GM19239 (cell line): ENCODE measurements around the gene RNF4.

Source experiments
- DNase-seq: peaks from one replicate; pipeline ENCODE4 v3.0.0; 2011; ENCODE audit warnings: low spot score; ENCODE audit not compliant: insufficient read length
- FAIRE-seq: peaks from 2 replicates; lab custom pipeline; 2011; peaks lifted over from hg19 to GRCh38; lab: Jason Lieb, UNC

RNF4 gene

DNA sequence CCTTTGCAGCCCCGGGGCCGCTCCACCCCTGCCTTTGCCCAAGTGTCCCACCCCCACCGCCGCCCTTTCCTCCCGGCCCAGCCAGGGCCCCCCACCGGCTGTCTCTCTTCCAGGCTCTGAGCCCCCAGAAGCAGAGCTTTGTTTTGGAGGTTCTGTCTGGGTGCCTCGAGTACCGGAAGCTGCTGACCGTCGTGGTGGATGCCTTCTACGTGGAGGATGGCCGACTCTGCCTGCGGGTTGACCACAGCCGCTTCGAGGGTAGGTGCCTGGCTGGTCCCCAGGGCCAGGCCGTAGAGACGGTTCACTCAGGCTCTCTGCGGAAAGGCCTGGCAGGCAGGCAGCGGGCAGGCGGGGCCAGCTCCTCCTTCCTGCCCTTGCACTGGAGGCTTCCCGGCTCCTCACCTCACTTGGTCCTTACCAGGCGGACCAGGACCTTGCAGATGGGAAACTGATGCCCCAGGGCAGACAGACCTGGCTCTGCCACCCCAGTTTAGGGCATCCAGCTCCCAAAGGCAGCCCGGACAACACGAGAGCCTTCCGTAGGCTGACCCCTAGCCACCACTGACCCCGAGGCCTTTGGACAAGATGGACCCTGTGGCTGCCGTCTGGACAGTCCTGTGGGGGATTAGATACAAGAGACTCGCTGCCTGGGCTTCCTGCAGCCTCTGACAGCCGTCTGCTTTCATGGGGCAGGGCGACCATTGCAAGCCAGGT is 32.0 kb upstream of the RNF4 start:
- no peak for DNase-seq
- no peak for FAIRE-seq

DNA sequence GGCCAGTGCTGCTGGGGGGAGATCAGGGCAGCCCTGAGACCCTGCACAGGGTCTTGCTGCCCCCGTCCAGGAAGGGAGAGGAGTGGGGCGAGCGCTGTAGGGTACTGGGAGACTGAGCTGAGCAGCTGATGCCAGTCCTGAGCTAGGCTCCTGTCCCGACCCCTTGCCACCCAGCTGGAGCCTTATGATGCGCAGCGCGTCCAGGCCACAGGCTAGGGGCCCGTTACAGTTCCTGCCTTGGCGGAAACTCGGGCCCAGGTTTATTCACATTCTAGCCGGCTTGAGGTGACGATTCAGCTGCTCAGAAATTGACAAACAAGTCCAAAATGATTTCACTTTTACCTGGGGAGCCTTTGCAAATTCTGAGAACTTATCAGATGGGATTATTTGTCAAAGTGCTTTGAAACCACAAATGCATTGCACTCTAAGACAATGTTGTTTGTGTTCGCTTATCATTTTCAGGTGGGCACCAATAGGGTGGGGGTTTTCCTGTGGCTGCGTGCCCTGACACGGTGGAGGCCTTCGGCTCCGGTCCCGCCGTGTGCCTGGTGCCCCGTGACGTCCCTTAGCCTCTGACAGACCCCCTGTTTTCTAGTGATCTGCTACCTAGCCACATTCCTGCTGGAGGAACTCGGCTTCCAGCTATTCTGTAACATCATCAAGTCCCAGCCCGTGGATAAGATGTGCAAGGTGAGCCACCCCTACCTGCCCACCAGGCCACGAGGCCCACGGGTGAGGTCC is 31.3 kb upstream of the RNF4 start:
- DNase-seq (no peak), FAIRE-seq (no peak)

DNA sequence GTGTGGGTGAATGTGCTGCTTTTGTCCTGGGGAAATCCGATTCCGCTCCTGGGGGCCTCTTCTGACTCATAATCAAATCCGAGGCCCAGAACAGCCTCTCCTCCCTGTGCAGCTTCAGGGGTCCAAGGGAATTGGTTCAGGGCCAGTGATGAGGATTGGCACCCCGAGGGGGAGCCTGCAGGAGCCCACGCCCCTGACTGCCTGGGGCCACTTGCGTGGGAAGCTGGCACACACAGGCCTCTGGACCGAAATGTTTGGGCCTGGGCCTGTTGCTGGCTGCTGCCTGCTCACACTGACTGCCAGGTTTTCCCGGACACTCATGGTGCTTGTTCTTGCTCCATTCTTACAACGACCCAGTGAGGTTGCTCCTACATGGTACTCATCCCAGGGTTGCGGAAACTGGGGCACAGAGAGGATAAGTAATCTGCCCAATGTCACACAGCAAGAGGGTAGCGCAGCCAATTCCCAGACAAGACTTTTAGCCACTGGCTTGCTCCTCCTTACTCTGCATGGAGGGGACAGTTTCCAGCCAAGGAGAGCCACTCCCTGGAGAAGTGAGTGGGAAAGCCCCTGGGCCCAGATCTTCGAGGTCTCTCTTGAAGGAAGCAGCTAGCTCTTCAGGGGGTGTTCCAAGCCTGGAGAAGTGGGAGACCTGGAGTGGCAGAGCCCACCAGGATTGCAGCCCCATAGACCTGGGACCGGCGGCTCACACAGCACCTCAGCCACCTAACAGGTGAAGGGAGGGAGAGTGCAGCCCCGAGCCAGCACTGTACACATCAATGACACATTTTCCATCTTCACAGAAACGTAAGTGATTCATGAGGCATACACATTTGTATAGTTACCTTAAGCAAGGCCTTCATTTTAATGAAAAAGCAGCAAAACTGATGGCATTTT is 29.8 kb upstream of the RNF4 start:
- no peak for DNase-seq
- FAIRE-seq: no peak

DNA sequence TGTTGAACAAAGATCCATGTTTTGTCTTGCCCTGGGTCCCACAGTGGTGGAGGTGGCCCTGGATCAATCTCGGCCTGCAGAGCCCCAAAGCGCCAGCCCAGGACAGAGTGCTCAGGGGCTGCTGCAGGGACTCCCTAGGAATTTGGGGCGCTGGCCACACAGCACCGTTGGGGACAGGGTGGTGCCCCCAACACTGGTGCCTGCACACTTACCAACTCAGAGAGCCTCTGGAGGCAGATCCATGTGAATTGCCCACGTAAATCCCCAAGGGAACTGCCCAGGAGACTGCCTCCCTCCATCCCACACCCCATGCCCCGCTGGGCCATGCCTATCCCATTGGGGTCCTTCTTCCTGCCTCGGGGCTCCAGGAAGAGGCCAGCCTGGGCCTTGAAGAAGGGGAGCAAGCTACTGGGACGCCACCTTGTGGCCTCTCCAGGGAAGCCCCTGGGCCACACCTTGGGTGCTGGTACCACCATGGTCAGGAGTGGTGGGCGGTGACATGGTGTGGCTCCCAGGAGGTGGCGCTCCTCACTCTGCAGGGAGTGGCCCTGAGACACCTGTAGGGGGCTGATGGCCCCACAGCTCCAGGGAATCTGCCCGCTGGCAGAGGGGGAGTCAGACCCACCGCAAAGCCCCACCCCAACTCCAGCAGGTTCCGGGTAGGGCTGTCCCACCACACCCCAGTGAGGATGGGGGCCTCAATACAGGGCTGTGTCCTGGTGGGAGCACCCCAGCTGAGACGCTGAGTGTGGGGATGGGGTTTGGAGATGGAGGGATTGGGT is 27.3 kb upstream of the RNF4 start:
- FAIRE-seq (peak; percentile 66), DNase-seq (peak; percentile 95)

DNA sequence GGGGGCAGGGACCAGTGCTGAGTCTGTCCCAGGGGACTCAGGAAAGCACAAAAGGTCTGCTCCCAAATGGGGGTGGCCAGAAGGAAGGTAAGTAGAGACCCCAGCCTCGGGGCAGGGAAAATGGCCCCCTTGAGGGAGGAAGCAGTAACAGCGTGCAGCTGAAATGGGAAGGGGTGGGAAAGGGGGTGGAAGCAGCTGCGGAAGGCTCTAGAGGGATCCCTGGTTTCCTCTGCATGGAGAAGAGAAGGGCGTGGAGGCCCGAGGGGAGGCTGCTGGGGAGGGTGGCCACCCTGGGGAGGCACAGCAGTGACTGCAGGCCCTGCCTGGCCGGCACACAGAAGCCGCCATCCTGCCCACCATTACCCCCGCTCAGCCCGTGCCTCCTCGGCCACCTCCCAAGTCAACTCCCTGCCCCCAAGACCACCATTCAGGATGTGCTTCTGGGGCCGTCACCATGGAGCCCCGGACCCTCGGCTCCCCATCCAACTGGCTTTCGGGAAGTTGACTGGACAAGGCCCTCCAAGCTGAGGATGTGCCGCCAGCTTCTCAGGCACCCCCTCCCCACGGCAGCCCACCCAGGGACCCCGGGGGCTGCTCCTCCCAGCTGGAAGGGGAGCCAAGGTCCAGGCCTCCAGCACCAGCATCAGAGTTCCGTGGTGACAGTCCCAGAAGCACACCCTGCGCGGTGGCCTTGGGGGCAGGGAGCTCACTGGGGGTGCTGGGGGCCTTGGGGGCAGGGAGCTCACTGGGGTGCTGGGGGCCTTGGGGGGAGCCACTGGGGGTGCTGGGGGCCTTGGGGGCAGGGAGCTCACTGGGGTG is 26.5 kb upstream of the RNF4 start:
- no peak for DNase-seq
- no peak for FAIRE-seq

DNA sequence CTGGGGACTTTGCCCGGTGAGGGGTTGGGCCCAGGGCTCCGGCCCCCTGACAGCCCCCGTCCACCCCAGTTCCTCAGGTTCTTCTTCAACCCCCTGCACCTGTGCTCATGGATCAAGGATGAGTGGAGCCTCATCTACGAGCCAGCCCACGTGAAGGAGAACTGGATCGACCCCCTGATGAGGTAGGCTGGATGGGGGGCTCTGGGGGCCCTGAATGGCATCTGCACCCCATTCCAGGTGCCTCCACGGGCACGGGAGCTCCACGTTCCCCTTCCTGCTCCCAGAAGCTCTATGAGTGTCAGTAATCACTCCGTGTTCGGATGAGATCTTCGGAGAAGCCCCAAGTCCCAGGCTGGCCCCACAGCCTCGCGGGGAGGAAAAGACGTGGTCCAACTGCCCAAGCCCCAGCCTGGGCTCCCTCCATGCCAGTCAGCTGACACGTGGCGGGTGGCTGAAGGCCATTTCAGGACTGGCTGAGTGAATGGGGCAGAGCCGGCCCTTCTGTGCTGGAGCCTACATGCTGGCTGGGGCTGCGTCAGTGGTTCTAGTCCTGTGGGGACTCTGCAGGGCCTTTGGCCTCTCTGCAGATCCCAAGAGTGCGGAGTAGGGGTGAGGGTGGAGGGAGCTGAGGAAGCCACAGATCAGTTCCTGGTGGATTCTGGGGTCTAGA is 25.7 kb upstream of the RNF4 start:
- DNase-seq (no peak), FAIRE-seq (no peak)

DNA sequence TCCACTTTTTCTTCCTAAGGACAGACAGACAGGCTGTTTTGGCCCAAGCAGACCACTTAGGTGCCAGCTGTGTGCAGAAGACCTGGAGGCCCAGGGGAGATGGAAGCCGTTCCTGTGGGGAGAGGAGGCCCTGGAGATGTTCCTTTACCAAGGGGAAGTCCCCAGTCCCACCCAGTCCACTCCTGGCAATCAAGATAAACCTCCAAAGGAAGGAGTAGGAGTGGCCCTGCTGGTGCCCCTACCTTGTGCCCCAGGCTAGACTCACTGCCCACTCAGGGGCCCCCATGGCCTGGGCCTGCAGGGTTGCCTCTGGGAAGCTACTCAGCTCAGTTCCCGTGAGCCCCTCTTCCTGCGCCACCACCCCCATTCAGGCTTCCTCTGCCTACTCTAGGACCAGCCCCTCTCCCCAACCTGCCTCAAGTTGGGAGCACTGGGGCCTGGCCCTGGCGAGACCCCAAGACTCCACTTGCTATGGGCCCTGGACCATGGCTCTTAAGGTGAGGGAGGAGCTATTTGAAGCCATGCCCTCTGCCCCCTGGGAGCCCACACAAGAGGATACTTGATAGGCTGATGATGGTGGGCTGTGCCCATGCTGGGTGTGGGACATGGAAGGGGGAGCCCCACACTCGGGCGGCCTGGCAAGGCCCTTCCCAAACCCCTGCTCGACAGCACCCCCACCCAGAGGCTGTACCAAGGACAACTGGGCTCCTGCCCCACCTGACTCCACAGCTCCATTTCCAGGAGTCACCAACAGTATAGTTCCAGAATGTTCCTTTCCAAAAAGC is 24.8 kb upstream of the RNF4 start:
- DNase-seq: no peak
- FAIRE-seq: no peak

DNA sequence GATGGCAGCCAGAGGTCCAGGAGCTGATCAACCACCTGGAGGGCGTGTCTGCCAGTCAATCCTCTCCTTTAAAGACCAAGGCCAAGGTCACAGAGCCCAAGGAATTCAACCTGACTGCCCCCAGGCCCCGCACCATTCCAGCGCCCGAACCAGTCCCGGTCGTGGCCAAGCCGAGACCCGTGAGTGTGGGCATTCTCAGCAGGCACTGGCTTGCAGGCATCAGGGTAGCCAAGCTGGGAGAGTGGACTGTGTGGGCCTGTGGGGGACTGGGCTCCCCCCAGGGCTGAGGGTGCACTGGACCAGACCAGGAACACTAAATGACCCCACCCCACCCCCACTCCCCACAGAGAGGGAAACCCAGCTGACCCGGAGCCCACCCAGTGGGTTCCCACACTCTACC is 23.8 kb upstream of the RNF4 start:
- FAIRE-seq: no peak
- no peak for DNase-seq

DNA sequence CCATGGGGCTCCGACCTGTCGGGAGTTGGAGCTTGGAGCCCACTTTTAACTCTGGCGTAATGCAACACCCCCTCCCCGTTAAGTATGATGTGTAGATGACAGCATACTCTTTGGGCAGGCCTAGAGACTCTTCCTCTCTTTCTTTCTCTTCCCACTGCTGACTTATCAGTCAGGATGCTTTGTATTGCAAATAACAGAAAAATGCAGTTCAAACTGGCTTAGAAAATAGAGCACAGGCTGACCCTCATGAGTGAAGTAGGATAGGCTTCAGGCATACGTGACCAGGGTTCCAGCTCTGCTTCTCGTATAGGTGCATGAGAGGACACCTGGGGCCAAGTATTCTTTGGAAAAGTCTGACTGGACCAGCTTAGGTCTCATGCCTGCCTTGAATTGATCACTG is 23.3 kb upstream of the RNF4 start:
- FAIRE-seq (no peak), DNase-seq (no peak)

DNA sequence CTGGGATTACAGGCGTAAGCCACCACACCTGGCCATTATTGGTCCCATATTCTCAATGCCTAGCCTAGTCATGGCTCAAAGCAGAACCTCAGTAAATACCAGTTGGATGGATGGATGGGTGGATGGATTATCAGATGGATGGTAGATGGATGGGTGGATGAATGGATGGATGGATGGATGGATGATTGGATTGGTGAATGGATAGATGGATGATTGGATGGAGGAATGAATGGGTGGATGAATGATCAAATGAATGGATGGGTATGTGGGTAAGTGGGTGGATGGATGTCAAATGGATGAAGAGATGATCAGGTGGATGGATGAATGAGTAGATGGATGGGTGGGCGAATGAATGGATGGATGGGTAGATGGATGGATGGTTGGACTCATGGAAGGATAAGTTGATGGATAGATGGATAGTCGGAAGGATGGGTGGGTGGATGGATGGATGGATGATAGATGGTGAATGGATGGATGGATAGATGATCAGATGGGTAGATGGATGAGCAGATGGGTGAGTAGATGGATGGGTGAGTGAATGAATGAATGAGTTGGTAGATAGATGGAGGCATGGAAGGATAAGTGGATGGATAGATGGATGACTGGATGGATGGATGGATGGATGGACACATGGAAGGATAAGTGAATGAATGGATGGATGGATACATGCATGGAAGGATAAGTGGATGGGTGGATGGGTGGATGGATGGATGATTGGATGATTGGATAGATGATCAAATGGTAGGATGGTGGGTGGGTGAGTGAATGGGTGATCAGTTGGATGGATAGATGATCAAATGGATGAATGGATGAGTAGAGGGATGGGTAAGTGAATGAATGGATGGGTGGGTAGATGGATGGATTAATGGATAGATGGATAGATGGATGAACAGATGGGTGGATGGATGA is 22.0 kb upstream of the RNF4 start:
- DNase-seq (no peak), FAIRE-seq (no peak)

DNA sequence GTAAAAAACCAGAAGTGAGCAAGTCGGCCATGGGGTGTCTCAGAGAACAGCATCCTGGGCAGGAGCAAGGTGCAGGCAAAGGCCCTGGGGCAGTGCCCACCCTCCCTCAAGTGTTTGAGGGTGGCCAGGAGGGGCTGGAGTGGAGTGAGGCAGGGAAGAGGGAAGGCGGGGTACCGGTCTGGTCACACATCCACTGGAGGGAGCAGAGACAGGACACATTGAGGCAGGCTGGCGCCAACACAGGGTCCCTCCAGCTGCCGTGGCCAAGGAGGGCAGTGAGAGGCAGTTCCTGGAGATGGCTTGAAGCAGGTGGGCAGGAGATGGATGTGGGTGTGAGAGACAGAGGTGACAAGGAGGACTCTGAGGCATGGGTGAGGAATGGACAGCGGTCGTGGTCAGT is 20.3 kb upstream of the RNF4 start:
- DNase-seq: no peak
- FAIRE-seq: no peak

DNA sequence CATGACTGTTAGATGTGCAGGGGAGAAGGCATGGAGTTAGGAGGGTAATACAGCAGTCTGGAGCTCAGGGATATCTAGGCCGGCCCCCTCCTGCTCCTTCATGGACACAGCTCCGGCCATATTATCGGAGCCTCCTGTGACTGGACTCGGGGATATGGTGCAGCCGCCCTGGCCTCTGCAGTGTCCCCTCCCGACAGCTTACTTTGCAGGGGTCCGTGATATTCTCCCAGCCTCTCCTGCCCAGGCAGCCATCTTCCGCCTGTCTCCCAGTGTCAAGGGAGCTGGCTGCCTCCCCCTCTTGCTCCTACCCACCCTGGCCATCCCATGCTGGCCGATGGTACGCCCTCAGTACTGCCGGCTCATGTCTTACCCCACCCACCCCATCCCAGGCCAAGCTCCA is 19.9 kb upstream of the RNF4 start:
- FAIRE-seq (no peak), DNase-seq (no peak)

DNA sequence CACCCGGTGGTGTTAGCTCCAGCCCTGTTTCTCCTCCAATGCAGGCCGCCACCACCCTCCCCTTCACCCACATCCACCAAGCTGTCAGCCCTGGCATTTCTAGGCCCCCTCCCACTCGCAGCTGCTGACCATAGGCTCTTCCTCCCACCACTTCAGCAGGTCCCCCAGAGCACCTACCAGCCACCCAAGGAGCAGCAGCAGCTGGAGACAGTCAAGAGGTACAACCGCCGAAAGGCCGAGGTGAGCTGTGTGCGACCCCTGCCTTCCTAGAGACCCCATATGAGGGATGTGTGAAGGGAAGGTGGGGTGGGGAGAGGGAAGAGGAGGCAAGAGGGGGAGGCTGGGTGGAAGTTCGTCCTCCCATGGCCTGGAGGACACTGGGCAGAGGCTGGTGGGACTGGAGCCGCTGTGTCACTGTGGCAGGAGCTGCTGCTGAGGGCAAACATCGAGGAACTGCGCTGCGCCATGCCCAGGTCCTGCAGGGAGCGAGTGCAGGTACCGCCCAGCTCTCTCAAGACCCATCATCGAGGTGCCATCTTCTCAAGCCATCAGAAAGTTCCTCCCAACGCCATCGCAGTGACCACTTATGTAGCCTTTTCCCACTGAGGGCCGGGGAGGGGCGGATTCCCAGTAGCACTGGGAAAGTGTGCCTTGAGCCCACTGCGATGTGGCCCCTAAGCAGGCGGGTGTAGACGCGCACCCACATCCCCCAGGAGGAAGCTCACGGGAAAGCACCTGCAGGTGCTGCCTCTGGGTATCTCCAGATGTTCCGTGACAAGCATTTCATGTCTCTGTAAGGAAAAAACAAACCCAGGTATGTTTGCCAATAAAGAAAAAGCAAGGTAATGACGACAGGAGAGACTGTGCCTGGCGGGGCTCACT is 19.2 kb upstream of the RNF4 start:
- no peak for FAIRE-seq
- DNase-seq: no peak

DNA sequence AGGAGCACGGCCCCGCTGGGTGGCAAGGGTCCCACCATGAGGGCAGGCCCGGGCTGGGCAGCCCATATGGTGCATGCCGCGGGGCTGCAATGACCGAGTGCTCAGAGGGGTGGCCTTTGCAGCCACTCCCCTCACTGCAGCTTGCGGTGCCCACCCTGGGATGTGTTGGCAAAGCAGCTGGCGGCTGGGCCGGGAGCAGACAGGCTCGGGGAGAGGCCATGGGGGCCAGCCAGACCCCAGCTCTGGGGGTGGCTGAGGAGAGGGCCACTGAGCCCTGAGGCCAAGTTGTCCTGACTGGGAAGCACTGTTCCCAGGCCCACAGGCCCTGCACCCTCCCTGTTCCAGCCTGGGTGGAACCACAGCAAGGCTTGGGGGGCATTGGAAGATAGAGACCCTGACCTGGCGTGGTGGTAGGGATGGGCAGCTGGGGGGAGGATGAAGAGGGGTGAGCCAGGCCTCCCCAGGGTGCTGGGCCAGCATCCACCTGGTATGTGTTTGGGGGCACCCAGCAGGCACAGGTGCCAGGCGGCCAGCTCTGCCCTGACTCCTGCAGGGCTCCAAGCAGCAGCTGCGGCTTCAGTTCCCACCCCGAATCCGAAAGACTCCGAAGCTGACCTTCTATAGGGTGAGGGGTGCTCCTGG is 18.4 kb upstream of the RNF4 start:
- DNase-seq: no peak
- no peak for FAIRE-seq

DNA sequence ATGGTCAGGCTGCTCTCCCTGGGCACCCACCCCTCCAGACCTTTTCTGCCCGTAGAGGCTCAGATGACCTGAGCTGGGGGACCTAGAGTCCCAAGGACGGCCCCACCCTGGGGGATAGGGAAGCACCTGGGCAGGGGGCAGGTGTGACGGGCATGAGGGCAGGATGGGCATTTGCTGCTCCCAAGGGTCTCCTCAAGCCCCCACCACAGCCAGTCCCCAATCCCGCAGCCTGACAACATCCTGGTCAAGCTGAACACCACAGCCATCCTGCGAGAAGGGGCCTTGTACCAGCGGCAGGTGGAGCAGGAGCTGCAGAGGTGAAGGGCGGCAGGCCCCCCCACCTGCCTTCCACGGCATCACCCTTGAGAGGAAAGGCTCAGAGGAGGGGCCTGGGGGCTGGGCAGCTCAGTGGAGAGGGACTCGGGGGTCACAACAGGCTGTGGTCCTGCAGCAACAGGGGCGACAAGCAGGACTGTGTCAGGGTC is 17.8 kb upstream of the RNF4 start:
- no peak for DNase-seq
- FAIRE-seq: no peak
